Measurements from ENCODE around the gene PPEF1.

The PPEF1 gene

GRCh38 chrX:18707426-18708049 lies at the start of gene PPEF1:
Gene PPEF1, plus strand, starts transcription at chrX:18707645. Its CDS starts 136 bp downstream, at chrX:18707781.
- no peak for DNase-seq

GRCh38 chrX:18661273-18661672 lies 46.2 kb upstream of the PPEF1 start:
- DNase-seq = no peak

GRCh38 chrX:18664947-18665346 lies 42.5 kb upstream of the PPEF1 start:
- no peak for DNase-seq

- DNase-seq = no peak
Observed at GRCh38 chrX:18666614-18667013, 40.8 kb upstream of the PPEF1 start.

- no peak for DNase-seq
Observed at GRCh38 chrX:18668071-18668835, 39.2 kb upstream of the PPEF1 start.

- DNase-seq = no peak
Observed at GRCh38 chrX:18672008-18672407, 35.4 kb upstream of the PPEF1 start, which contains the start of gene RS1. Gene RS1, minus strand, starts transcription at chrX:18672108. Its CDS starts 40 bp downstream, at chrX:18672068.

GRCh38 chrX:18674417-18674787 lies 33.0 kb upstream of the PPEF1 start:
- DNase-seq = no peak

GRCh38 chrX:18674788-18675735 lies 32.4 kb upstream of the PPEF1 start:
- peak; percentile 40 for DNase-seq

GRCh38 chrX:18676050-18676449 lies 31.4 kb upstream of the PPEF1 start:
- DNase-seq = no peak

- DNase-seq = no peak
Observed at GRCh38 chrX:18676470-18676869, 31.0 kb upstream of the PPEF1 start.

- no peak for DNase-seq
Observed at GRCh38 chrX:18677161-18677869, 30.1 kb upstream of the PPEF1 start.

GRCh38 chrX:18681996-18682395 lies 25.4 kb upstream of the PPEF1 start:
- no peak for DNase-seq

- no peak for DNase-seq
Observed at GRCh38 chrX:18682979-18683387, 24.5 kb upstream of the PPEF1 start.

GRCh38 chrX:18687856-18688495 lies 19.5 kb upstream of the PPEF1 start:
- DNase-seq = no peak

- no peak for DNase-seq
Observed at GRCh38 chrX:18691431-18691830, 16.0 kb upstream of the PPEF1 start.

- DNase-seq = no peak
Observed at GRCh38 chrX:18692541-18692940, 14.9 kb upstream of the PPEF1 start.

GRCh38 chrX:18696653-18697052 lies 10.8 kb upstream of the PPEF1 start:
- DNase-seq = no peak

GRCh38 chrX:18698737-18699650 lies 8.5 kb upstream of the PPEF1 start:
- no peak for DNase-seq

GRCh38 chrX:18701621-18702361 lies 5.7 kb upstream of the PPEF1 start:
- no peak for DNase-seq

All from HCEC 1CT (cell line).